ENCODE data around the gene CPEB2.

The CPEB2 gene
- 32.7 to 155 (median 77.9) reads per million in 18 experiments for total RNA-seq

DNA sequence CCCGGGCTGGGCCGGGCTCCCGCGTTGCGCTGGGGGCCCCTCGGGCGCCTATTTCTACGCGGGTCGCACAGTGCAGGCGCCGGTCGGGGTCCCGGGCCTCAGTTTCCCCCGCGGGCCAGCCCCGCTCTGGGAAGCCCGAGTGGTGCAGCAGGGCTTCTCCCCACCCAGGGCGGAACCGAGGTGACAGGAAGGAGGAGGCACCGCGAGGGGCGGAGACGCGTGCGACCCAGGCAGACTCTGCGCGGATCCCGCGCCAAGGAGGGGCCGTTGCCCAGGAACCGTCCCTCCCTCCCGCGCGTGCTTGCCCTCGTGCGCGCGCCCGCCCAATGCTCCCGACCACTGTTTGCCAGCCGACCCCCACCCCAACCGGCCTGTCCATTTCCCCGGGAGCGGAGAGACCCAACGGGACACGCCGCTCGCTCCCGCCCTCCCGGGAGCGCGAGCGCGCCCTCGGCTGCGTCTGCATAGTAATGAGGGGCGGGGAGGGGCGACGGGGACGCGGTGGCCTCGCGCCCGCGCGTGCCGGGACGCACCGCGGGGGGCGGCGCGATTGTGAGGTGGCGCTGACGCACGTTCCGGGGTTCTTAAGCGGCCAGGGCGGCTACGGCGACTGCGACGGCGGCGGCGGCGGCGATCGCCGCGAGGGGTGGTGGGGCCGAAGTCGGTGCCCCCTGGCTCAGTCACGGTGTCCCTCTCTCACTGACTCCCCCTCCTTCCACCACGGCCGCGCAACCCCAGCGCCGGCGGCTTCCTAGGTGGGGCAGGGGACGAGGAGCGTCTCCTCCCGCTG, at the start of gene CPEB2:
Gene CPEB2, plus strand, starts transcription at position 613 of the 790 bp plus-strand sequence. CDS start 193 bp downstream, outside the sequence.
- DNase-seq, result peak; percentile 94 to 97

DNA sequence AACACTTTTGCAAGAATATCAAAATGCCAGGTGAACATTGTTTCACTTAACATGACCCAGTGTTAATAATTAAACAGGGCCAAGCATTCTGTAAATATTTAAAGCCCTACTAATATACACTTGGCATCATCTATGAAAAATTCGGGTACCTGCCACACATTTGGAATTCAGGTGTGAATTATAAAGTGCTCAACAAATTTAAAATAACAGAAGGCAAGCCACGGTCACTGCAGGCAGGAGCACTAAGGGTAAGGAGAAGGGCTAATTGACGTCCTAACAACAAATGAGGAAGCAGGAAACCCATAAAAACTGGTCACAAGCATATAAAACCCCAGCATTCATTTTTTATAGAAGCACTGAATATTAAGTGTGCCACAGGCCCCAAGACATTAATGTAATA, 43.8 kb upstream of the CPEB2 start:
- no peak for DNase-seq

GRCh38 chr4:14961292-14961691, 41.0 kb upstream of the CPEB2 start:
- DNase-seq, result peak; percentile 71 to 80

DNA sequence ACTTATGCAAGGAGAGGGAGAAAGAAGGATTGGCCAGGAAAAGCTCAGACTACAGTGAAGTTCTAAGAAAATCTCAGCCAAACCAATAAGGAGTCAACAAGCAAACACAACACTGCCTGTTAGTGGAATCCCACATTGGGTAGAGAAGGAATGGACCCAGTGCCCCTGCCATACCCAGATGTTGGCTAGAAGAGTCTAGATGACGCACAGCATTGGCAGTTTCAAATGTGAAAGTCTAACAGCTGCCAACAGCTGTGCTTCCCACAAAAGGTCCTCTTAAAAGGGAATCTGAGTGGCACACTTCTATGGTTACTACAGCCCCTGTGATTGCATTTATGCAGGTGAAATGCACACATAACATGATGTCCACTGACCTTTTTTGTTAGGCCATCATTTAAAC, 37.2 kb upstream of the CPEB2 start:
- DNase-seq, result no peak

- no peak for DNase-seq
Measured at GRCh38 chr4:14967982-14968381, 34.3 kb upstream of the CPEB2 start.

DNA sequence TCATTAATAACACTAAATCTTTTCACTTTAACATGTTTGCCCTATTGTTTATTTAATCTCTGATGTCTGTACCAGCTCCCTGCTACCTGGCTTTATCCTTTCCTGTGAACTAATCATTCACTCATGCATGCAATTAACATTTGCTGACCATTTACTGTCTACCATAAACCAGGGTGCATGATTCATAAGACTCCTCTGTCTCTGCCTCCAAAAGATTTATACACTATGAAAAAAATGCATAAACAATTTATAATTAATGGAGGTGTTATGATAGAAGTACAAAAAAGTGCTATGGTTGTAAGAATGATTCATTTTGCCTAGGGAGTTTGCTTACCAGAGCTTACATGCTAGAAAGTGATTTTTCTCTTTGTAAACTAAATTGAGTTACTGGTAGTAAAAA, 24.5 kb upstream of the CPEB2 start:
- DNase-seq, result no peak

DNA sequence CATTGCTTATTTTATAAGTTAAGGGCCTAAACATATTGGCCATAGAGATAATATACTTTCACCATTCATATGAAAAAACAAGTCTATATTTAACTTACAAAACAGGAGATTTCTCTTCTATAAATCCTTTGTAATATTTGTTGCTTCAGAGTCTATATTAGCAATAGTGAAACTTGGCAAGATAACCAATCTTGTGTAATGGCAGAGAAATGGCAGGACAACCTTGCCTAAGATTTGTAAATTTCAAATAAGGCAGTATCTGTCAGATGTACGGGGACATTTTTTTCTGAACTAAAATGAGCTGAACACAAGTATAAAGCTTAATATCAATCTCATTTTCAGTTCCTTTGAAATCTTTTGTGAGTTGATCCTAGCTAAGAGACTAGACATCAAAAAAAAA, 17.8 kb upstream of the CPEB2 start:
- DNase-seq, result peak; percentile 41 to 83

DNA sequence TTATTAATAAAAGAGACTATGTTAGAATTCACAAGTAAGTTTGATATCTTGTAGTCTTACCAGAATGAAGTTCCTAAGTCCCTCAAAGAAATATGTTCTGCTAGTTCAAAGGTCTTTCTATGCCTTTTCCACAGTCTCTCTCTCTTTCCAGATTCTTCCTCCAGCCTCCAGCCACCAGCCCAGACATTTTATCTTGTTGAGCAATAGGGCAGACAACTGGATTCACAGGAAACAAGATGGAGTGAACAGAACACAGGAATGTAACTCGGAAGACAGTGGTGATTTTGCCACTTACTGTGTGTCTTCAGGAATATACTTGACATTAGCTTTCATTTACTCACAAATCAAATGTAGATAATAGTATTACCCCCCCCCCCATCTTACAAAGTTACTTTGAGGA, 17.1 kb upstream of the CPEB2 start:
- DNase-seq, result no peak

DNA sequence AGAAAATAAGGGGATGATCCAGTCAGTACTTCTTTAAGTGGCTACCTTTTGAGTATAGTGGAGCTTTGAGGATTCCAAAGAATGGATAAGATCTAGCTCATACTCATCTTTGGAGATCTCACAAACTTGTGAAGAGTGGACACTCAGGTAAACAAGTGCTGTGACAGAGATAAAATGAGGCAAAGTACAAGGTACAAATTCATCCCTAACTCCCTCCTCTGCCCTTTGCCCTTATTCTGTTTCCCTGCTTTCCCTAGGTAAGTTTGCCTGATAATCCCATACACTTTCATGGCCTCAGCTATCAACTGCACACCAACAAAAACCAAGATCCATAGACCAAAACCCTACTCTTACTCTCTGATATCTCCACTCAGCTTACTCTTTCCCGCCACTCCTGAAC, 16.4 kb upstream of the CPEB2 start:
- no peak for DNase-seq

- DNase-seq, result no peak
Measured at GRCh38 chr4:14987054-14987453, 15.2 kb upstream of the CPEB2 start.

DNA sequence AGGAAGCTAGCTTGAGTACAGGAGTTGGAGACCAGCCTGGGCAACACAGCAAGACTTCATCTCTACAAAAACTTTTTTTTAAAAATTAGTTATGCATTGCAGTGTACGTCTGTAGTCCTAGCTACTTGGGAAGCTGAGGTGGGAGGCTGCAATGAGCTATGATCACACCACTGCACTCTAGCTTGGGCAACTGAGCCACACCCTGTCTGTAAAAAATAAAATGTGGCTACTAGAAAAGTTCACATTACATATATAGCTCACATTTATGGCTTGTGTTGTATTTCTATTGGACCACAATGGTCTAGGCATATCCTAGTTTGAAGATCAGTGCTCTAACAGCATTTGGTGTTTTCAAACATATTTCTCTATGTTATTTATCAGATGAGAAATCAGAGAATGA, 11.8 kb upstream of the CPEB2 start:
- peak; percentile 34 to 46 for DNase-seq

DNA sequence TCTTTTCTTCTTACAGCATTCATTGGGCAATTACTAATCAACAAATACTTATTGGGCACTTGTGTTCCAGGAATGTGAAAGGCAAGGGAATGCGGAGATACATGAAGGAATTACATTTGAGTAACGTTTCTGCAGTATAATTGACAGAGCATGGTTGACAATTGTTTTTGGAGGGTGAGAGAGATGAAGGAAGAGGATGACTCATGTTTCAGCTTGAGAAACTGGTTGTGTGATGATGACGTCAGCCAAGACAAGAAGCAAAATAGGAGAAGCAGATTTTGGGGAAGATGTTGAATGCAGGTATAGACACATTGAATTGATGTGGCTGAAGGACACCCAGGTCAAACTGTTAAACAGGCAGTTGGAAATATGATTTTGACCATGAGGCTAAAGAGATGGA, 8.0 kb upstream of the CPEB2 start:
- peak; percentile 67 to 71 for DNase-seq

GRCh38 chr4:15001248-15001868, 923 bp upstream of the CPEB2 start:
- DNase-seq, result peak; percentile 86 to 88

DNA sequence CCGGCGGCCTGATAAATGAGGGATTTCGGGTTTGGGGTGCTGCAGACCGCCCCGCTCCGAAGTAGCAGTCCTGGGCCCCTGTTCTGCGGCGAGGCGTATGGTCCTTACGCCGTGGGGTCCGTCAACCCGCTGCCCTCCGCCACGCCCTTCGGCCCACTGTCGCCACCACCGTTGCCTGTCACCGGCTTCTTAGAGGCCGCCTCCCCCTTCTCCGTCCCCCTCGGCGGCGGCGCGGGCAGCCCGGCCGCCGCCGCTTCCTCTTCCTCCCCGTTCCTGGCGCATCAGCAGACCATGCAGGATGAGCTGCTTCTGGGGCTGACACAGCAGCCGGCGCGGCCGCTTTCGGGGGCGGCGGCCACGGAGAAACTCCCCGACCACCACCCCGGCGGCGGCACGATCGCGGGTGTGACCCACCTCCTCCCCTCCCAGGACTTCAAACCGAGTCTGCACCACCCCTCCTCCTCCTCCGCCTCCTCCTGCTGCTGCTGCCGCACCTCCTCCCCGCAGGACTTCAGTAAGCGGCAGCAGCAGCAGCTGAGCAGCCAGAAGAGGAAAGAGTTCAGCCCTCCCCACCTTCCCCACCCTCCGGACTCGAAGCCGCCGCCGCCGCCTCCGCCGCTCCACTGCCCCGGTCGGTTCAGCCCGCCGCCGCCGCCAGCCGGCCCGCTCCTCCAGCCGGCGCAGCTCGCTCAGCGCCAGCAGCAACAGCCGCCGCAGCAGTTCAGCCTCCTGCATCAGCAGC, 549 bp downstream of the CPEB2 start:
- DNase-seq, result peak; percentile 91 to 95

DNA sequence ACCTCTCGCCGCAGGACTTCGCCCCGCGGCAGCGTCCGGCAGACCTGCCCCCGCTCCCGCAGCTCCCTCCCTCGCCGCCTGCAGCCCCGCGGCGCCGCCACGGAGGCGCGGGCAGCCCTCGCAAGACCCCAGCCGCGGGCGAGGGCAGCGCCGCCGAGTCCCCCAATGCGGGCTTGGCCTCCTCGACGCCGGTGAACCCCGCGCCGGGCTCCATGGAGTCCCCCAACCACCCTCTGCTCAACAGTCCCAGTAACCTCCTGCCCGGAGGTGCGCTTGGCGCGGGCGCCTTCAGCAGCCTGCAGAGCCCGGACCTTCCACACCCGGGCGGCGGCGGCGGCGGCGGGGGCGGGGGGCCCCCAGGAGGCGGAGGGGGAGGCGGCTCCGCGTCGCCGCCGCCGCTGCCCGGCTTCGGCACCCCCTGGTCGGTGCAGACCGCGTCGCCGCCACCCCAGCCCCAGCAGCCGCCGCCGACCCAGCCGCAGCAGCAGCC, 1.2 kb downstream of the CPEB2 start:
- peak; percentile 35 to 52 for DNase-seq

GRCh38 chr4:15003891-15004738, 1.8 kb downstream of the CPEB2 start:
- DNase-seq, result peak; percentile 21 to 33

DNA sequence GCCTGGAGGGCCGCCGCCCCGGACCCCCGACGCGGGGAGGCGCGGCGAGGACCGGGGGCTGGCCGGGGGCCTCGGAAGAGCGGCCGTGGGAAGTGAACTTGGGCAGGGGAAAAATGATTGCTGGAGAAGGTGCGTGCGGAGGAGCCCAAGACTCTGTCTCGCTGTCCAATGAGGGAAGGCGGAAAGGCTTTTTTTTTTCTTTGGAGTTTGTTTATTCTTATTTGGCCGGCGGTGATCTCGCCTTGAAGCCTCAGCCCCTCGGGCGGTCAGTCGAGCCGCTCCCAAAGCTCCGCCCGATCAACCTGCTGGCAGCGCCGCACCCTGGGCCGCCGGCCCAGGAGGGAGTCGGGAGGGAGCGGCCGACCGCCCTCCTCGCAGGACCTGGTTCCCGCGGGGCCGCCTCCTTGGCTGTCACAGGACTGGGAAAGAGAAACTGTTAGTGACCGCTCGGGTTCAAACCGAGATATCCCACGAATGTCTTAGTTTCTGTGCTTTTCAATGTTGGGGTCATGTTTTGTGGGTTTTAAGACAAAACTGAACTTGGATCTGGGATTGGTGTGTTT, 2.5 kb downstream of the CPEB2 start:
- peak; percentile 41 to 61 for DNase-seq

GRCh38 chr4:15005474-15006115, 3.3 kb downstream of the CPEB2 start:
- DNase-seq, result no peak

GRCh38 chr4:15006416-15007024, 4.2 kb downstream of the CPEB2 start:
- no peak for DNase-seq

GRCh38 chr4:15007201-15007600, 4.9 kb downstream of the CPEB2 start:
- no peak for DNase-seq

- DNase-seq, result no peak
Measured at GRCh38 chr4:15010038-15010585, 7.8 kb downstream of the CPEB2 start.
